GM21723 (cell line): ENCODE data around the gene SMIM21.

Experiments
- ATAC-seq: cut with Tn5 transposase; IDR thresholded peaks from one replicate; pipeline ENCODE4 v1.9.1; 2021; ENCODE audit warnings: mild to moderate bottlenecking, moderate library complexity; ENCODE audit not compliant: unreplicated experiment

The SMIM21 gene

GRCh38 chr18:75427603-75428002, at the start of gene SMIM21:
TSS of gene SMIM21 (minus strand) at chr18:75427703. CDS start at chr18:75427563, 140 bp downstream.
- ATAC-seq, result no peak

GRCh38 chr18:75475228-75475627, 47.7 kb upstream of the SMIM21 start:
- no peak for ATAC-seq

DNA sequence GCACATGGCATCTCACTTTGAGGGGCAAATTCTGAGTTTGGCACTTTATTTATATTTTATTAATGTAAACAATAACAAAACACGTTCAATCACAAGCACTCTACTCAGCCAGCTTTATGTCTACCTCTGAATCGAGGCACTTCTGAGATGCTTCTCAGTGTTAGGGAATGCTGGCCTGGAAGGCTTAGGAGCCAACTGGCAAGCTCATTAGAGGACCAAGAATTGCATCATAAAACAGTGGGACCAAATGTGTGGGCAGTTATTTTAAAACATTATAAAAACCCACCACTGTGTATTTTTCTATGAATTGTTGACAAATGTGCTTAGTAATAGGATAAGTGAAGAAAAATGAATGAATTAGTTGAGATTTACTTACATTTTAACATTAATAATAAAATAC, 46.8 kb upstream of the SMIM21 start:
- no peak for ATAC-seq

- no peak for ATAC-seq
These were observed 45.8 kb upstream of the SMIM21 start for GRCh38 chr18:75473316-75473715.

- no peak for ATAC-seq
These were observed 45.4 kb upstream of the SMIM21 start for GRCh38 chr18:75472906-75473305.

DNA sequence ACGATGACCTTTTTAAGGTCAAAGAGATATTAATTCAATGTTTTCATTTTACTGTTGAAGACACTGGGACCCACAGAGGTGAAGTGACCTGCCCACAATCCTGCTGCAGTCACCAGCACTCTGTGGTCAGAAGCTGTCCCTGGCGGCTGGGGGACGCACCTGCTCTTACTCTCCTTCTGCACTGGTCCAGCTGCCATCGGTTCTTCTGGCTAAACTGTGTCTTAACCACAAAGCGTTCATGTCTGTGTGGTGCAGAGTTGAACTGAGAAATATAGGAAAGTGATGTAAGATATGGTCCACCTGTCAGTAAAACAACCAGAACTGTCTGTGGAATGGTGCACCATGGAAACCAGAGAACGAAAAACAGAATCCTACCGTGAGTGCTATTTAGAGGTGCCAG, 44.9 kb upstream of the SMIM21 start:
- ATAC-seq, result no peak

- ATAC-seq, result no peak
These were observed 44.3 kb upstream of the SMIM21 start for GRCh38 chr18:75471850-75472249.

DNA sequence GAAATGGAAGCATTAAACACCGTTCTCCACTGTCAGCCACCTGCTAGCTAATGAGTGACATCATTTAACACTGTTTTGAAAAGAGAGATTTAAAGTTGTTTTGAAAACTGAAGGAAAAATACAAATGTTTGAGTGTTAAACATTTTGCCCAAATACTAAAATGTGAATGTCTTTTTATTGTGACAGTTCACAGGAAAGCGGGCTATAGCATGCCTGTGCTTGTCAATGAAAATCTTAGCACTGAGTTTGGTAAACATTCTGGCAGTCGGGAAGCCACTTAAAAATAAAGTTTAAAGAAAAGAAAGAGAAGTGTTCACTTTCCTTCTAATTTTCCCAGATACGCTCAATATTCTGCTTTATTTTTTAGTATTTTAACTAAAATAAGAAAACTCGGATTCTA, 40.3 kb upstream of the SMIM21 start:
- no peak for ATAC-seq

- no peak for ATAC-seq
These were observed 39.8 kb upstream of the SMIM21 start for GRCh38 chr18:75467281-75467795.

DNA sequence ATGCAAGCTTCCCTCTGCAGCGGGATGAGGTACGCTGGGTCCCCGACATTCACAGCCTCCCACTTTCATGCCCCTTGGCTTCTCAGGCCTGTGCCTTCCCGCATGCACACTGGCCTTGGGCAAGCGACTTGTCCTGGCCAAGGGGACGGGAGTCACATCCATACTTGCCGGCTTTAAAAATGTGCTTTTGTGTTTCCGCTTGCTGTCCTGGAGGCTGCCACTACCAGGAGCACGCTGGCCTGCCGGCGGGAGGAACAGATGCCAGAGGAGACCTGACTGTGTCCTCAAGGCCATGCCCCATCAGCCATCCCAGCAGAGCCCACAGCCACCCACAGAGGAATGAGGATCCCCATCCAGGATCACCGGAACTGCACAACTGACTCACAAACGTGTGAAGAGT, 36.9 kb upstream of the SMIM21 start:
- no peak for ATAC-seq

DNA sequence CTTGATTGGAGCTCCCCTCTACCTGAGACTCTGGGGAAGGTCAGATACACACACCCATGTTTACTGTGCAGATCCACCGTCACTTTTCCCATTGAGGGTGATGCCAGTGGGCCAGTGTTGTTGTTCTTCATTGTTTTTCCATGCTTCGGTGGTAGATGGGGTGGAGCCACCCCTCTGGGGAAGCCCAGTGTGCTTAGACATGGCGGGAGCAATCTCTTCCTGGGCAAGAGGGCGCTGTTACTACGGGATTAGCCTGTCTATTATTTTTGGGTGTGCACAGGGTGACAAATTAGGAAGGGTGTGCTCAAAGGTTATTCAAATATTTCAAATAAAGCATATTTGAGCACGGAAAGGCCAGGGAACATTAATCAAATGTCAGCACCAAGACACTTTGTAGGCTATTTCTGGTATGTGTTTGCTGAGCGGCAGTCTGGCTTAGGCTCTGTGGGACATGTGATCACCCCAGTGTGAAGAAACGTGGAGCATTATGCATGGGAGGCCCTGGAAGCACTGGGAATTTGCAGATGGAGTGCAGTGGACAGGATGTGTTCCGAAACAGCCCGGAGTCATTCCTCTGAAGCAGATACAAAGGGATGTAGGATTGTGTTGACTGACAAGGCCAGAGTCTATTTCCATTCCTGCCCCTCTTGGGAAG, 34.8 kb upstream of the SMIM21 start:
- ATAC-seq, result no peak

DNA sequence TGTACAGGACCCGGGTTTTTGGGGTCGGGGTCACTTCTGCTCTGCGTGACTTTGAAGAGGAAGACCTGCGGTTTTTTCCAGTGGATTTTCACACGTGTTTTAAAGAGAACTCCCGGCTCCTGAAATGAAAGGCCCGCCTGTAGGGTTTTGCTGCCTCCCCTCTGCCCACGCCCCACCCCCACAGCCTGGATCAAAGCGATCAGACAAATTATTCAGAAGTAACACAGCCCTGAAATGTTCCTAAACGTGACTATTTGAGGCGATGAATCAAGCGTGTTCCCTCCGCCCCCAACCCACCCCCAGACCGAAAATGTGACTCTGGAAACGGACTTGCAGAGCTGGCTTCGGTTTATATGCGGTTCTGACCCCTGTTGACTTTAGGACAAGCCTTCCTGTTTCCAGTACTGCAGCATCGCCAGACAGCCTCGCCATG, 28.7 kb upstream of the SMIM21 start:
- no peak for ATAC-seq

GRCh38 chr18:75455249-75456198, 28.0 kb upstream of the SMIM21 start:
- ATAC-seq, result no peak

- no peak for ATAC-seq
These were observed 26.7 kb upstream of the SMIM21 start for GRCh38 chr18:75454022-75454795.

DNA sequence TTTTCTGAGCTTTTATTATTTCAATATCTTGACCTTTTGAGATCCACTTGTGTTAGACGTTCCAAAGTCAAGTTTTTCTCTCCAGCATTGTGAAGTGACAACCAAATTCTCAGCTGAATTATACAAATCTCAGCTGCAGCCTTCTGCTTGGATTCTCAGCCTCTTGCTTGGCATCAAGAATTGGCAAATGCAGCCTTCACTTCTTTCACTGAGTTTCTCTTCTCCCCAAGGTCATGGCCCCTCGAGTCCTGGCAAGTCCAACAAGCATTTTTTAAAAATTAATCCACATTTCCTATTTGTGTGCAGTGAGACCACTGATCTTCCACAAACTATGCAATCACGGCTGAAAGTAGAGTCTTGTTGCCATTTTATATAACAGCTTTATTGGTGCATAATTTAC, 23.4 kb upstream of the SMIM21 start:
- no peak for ATAC-seq

- no peak for ATAC-seq
These were observed 14.4 kb upstream of the SMIM21 start for GRCh38 chr18:75441896-75442295.

DNA sequence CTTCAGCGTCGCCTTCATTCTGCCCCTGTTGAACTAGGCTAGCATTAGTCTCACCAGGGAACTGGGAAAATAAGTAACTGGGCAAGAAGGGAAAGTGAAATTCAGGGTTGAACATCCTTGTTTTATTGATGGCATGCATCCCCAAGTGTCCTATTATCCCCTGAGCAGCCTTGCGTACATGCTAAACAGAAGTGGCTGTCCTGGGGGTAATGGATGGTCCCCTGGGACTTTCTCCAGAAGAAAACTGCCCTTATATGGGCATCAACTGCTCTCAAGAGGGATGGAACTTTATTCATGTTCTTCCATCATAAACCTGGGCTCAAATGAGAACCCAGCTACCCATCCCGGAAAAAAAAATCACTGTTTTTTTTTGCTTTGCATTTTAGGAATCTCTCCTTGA, 11.8 kb upstream of the SMIM21 start:
- ATAC-seq, result no peak

GRCh38 chr18:75438891-75439290, 11.4 kb upstream of the SMIM21 start:
- no peak for ATAC-seq

DNA sequence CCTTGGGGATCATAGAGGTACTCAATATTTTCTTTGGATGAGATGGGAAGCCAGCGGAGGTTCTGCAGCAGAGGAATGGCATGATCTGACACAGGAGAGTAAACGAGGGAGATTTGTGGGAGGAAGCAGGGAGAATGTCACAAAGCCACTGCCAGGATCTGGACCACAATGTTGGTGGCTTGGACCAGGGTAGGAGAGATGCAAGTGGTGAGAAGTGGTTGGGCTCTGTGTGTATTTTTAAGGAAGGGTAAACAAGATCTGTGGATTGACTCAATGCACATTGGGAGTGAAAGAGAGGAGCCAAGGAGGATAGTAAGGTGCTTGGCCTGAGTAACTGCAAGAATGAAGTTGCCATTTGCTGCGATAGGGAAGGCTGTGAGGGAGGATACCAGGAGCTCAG, 10.5 kb upstream of the SMIM21 start:
- no peak for ATAC-seq

- no peak for ATAC-seq
These were observed 5.6 kb upstream of the SMIM21 start for GRCh38 chr18:75433098-75433497.

DNA sequence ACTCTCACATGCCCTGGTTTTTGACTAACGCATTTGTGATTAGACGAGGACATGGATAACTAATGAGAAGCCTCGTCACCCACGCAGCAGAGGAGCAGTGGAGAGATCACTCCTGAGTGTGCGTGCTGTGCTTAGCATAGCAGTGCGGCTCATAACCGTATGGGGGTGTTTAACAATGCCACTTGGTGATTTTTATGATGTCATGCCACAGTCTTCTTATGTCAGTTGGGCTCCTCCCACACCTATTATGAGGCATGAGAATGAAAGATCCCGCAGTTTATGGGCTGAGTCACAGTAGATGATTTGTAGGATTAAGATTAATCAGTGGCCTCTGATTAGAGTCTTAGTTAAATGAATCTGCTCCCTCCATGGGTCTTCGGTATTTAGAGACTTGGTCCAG, 2.5 kb upstream of the SMIM21 start:
- ATAC-seq, result no peak
